SW480 (cell line): Measurements from ENCODE around the gene PXMP4.
A peak's percentile ranks its signal among the peaks of the same experiment; 100 is the strongest.

ENCODE experiments used
- DNase-seq: peaks from one replicate; pipeline ENCODE4 v3.0.0-alpha.2; 2016; ENCODE audit warnings: low spot score

The PXMP4 gene

DNA sequence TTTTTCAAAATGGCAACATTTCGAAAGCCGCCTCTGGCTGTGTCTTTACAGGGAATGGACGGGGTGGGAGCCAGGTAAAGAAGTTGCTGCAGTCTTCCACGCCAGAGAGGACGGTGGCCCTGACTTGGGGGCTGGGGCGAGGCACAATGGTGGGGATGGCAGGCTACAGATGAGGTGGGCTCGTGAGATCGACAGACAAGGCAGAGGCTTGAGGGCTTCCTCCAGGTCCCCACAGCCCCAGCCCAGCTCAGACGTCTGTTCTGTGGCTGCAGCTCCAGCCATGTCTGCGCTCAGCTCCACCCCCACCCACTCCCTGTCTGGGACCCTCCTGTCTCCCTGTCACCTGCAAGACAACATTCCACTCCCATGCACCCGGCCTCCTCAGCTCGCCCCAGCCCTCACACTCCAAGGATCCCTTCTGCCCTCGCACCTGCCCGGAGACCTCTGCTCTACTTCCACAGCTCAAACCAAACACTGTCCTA is 65.4 kb downstream of the PXMP4 start:
- no peak for DNase-seq

DNA sequence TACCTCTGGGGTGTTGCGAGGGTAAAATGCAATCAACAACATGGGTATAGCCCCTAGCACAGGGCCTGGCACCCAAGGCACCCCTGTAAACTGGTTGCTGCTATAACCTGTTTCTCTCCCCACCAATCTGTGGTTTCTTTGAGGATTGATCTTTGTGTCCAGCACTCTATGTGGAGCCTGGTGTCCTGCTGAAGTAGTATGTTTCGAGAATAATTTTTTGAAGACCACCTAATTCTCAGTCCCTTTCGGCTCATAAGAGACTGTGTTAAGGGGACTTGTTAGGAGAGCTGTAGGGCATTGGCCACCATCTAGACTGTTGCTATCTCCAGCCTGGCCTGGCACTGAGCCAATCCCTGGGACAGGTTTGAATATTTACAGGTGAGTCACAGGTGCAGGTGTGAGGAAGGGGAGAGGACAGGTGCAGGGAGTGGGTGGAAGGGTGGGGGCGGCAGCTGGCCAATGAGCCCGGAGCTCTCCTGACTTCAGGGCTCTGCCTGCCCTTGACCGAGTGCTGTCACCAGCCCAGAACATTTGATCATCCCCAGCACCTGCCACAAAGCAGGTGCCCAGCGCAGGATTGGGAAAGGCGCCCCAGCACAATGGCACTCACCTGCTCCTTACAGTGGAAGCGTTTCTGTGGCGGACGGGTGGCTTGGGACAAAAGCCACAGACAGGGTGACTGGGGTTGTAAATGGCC is 66.1 kb downstream of the PXMP4 start:
- DNase-seq: peak; percentile 100

DNA sequence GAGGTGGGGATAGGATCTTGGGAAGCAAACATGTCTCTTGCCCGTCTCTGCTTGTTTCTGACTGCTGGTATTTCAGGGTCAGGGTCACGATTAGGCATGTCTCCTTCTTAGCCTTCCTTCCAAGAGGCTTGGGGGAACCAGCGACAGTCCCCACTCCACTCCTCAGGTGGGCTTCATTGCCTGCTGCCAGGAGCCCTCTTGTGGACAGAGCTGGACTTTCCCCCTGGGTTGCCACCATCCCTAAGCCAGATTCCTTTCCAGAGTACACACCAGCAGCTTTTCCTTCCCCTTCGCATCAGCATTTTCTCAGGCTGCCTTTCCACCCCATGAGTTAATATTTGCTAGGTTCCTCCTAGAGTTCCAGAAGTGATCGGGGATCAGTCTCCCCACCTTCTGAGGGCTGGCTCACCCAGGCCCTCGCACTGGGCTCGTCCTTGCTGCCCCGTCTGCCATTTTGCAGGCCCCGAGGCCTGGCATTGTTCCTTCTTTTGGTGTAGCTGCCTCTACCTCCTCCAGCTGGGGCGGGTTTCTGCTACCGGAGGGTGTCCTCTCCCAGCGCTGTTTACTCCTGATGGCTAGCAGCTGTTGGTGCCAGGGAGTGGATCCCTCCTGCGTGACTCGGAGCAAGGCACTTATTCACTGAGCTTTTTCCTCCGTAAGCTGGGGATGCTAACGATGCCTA is 66.8 kb downstream of the PXMP4 start:
- peak; percentile 86 for DNase-seq
